Parathyroid adenoma (tissue), 2 donors: ENCODE measurements around the gene ARHGAP26.

Experiments
- H2AFZ ChIP-seq: fragments of 300-600 bp; sonication (generic); one replicate; pipeline ENCODE4 v1.7.0; 2017; ENCODE audit warnings: antibody characterized with exemption, mild to moderate bottlenecking
- H3K27ac ChIP-seq: fragments of 300-600 bp; sonication (generic); one replicate; pipeline ENCODE4 v1.7.0; 2017
- H3K27me3 ChIP-seq: fragments of 300-600 bp; sonication (generic); one replicate; pipeline ENCODE4 v1.7.0; 2017; ENCODE audit warnings: low read length; ENCODE audit not compliant: control insufficient read depth, insufficient read depth
- H3K36me3 ChIP-seq: fragments of 300-600 bp; sonication (generic); one replicate; pipeline ENCODE4 v1.7.0; 2017; ENCODE audit warnings: low read length; ENCODE audit not compliant: control insufficient read depth, insufficient read depth
- H3K4me1 ChIP-seq: fragments of 300-600 bp; sonication (generic); one replicate; pipeline ENCODE4 v1.7.0; 2017; ENCODE audit warnings: control low read depth
- H3K4me2 ChIP-seq: fragments of 300-600 bp; sonication (generic); one replicate; pipeline ENCODE4 v1.7.0; 2017; ENCODE audit warnings: low read length
- H3K4me3 ChIP-seq: fragments of 300-600 bp; sonication (generic); one replicate; pipeline ENCODE4 v1.7.0; 2017; ENCODE audit warnings: low read depth, low read length
- H3K79me2 ChIP-seq: fragments of 300-600 bp; sonication (generic); one replicate; pipeline ENCODE4 v1.7.0; 2017; ENCODE audit warnings: control low read depth
- H3K9ac ChIP-seq: fragments of 300-600 bp; sonication (generic); one replicate; pipeline ENCODE4 v1.7.0; 2017; ENCODE audit warnings: mild to moderate bottlenecking
- H3K9me3 ChIP-seq: fragments of 300-600 bp; sonication (generic); one replicate; pipeline ENCODE4 v1.7.0; 2017; ENCODE audit warnings: low read length; ENCODE audit not compliant: control insufficient read depth
- TF ChIP-seq, protein P1 (sequence below): fragments of 300-600 bp; sonication (generic); IDR thresholded peaks from one replicate; pipeline ENCODE4 v1.7.0; 2017; ENCODE audit warnings: antibody characterized with exemption, mild to moderate bottlenecking
- donor health status: primary hyperparathyroidism.

Gene ARHGAP26

DNA sequence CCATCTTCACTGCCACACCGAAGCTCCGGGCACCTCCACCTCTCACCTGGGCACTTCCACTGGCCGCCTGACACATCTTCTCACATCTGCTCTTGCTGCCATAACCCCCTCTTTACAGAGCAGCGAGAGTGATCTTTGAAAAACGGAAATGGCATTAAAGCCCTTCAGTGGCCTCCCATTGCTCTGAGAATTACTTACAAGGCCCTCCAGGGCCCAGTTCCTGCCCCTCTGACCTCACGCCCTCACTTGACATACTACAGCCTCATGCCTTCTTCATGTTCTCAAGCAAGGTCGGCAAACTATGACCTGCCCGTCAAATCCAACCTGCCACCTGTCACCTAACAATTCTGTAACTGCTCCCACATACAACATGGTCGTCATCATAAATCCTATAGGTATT lies 446.0 kb downstream of the ARHGAP26 start:
- H3K4me3 ChIP-seq = no peak overlapping the region
- no peak overlapping the region for H3K27ac ChIP-seq
- no peak overlapping the region for H3K4me2 ChIP-seq
- H2AFZ ChIP-seq = no peak overlapping the region
- no peaks in the 10 kb centered on the region for H3K27me3 ChIP-seq
- H3K9me3 ChIP-seq = no peaks in the 10 kb centered on the region
- H3K79me2 ChIP-seq = no peaks in the 10 kb centered on the region
- H3K9ac ChIP-seq = no peak overlapping the region
- no peaks in the 10 kb centered on the region for H3K36me3 ChIP-seq
- TF ChIP-seq, protein P1, sequence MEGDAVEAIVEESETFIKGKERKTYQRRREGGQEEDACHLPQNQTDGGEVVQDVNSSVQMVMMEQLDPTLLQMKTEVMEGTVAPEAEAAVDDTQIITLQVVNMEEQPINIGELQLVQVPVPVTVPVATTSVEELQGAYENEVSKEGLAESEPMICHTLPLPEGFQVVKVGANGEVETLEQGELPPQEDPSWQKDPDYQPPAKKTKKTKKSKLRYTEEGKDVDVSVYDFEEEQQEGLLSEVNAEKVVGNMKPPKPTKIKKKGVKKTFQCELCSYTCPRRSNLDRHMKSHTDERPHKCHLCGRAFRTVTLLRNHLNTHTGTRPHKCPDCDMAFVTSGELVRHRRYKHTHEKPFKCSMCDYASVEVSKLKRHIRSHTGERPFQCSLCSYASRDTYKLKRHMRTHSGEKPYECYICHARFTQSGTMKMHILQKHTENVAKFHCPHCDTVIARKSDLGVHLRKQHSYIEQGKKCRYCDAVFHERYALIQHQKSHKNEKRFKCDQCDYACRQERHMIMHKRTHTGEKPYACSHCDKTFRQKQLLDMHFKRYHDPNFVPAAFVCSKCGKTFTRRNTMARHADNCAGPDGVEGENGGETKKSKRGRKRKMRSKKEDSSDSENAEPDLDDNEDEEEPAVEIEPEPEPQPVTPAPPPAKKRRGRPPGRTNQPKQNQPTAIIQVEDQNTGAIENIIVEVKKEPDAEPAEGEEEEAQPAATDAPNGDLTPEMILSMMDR = no peak
- no peaks in the 10 kb centered on the region for H3K4me1 ChIP-seq

DNA sequence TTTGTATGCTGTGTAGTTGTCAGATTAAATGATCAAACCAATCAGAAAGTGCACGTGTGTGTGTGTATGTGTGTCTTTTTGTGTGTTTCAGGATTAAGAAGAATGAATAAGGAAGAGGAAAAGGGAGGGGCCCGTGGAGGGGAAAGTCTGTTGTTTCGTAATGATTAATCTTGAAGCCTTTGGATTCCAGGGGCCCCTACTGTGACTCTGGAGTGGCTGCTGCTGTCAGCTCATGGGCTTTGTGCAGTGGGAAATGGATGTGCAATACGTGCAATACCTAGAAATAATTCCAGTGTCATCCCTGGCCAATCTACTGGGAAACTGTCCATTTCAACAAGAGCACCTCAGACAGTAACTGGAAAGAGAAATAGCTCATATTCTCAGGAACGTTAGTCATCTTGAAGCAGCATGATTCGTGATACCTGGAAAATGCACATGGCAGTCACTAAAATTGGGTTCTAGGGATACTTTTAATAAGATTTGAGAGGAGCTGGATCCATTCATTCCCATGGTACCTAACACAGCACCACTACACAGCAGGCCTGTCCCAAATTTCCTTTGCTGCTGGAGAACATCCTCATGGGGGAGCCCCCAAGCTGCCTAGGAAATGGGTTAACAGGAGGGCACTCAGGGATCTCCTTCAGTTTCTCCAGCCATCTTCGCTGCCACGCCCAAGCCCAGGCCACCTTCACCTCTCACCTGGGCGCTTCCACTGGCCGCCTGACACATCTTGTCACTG lies 447.1 kb downstream of the ARHGAP26 start:
- Histone ChIP-seq H3K27me3 (no peaks in the 10 kb centered on the region), H3K79me2 (no peaks in the 10 kb centered on the region), H3K4me2 (no peak overlapping the region), H3K9ac (no peak overlapping the region), H3K4me1 (peaks cover 1% of the 10 kb centered on the region), H3K4me3 (no peak overlapping the region), H2AFZ (no peak overlapping the region), H3K9me3 (no peaks in the 10 kb centered on the region), H3K27ac (no peak overlapping the region), H3K36me3 (no peaks in the 10 kb centered on the region)
- TF ChIP-seq, protein P1 = no peak

- Histone ChIP-seq H3K9me3 (no peaks in the 10 kb centered on the region), H3K79me2 (no peaks in the 10 kb centered on the region), H3K27me3 (no peaks in the 10 kb centered on the region), H3K9ac (no peak overlapping the region), H3K36me3 (no peaks in the 10 kb centered on the region), H2AFZ (no peak overlapping the region), H3K27ac (no peak overlapping the region), H3K4me1 (peaks cover 7% of the 10 kb centered on the region), H3K4me3 (no peak overlapping the region), H3K4me2 (no peak overlapping the region)
- TF ChIP-seq, protein P1 = no peak
These were observed 447.6 kb downstream of the ARHGAP26 start for GRCh38 chr5:143217804-143218160.

DNA sequence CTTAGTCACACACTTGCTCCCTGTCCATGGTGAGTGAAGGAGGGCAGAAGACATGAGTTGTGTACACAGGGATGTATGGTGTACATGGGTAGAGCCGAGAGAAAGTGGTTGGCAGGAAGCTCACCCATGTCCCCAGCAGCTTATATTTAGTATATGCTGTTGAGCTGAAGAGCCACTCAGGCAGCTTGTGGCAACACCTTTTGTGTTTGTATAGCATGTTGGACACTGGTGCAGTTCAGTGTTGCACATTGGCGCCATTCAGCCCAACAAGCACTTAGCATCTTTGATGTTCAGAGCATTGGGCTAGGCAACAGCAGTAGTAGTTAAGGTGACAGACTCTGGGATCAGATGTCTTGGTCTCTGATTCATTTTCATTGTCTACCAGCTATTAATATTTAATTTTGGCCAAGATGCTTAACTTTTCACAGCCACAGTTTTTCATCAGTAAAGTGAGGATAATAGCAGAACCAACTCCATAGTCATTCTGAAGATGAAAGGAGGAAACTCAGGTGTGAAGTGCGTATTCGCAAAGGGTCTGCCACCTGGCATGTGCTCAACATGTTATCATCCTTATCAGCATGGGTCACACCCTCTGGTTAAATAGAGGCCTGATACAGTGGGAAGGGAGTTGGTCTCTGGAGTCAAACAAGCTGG lies 448.5 kb downstream of the ARHGAP26 start:
- TF ChIP-seq, protein P1 = no peak
- H3K27me3 ChIP-seq = no peaks in the 10 kb centered on the region

More for the DNA sequence above, 448.5 kb downstream of the ARHGAP26 start:
- no peak overlapping the region for H3K27ac ChIP-seq
- no peaks in the 10 kb centered on the region for H3K79me2 ChIP-seq
- peaks cover 15% of the 10 kb centered on the region for H3K4me1 ChIP-seq
- H3K4me2 ChIP-seq = no peak overlapping the region
- H2AFZ ChIP-seq = no peak overlapping the region
- H3K9ac ChIP-seq = no peak overlapping the region
- H3K4me3 ChIP-seq = no peak overlapping the region
- H3K36me3 ChIP-seq = no peaks in the 10 kb centered on the region
- H3K9me3 ChIP-seq = no peaks in the 10 kb centered on the region
